HG03565 (cell line): Measurements from ENCODE around the gene MYEF2.

ENCODE experiments used
- ATAC-seq: cut with Tn5 transposase; IDR thresholded peaks from one replicate; pipeline ENCODE4 v1.9.1; 2021; ENCODE audit warnings: mild to moderate bottlenecking, moderate library complexity; ENCODE audit not compliant: unreplicated experiment

Gene MYEF2

DNA sequence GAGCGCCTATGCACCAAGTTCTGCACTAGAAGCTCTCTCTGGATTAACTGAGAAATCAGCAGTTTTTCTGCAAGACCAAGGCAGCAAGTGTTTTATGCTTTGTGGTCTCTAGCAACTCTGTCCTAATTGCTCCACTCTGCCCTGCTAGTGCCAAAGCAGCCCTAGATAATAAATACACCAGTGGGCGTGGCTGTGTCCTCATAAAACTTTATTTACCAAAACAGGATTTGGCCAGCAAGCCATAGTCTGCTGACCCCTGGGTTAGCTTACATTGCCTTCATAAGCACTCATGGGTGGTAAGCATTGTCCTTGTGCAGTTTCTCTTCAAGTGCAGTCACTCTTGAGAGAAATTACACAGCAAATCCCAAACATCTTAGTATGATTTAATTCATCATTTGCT is 88.0 kb downstream of the MYEF2 start:
- ATAC-seq, result no peak

DNA sequence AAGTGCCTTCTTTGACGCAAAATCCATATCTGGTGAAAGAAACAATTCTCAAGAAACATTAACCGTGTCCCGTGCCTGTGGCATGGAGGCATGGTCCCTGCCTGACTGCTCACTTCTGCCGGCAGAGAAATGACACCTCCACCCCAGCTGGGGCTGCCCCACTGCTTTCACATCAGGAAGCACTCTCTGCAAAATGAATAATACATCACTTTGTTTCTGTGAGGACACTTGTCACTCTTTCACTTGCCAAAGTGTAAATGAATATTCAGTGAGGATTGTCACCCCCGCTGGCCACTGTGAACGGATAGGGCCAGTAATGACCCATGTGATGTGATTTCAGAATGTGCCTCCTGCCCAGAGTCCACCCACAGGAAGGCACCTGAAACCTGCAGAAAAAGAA is 88.4 kb downstream of the MYEF2 start:
- ATAC-seq, result no peak

DNA sequence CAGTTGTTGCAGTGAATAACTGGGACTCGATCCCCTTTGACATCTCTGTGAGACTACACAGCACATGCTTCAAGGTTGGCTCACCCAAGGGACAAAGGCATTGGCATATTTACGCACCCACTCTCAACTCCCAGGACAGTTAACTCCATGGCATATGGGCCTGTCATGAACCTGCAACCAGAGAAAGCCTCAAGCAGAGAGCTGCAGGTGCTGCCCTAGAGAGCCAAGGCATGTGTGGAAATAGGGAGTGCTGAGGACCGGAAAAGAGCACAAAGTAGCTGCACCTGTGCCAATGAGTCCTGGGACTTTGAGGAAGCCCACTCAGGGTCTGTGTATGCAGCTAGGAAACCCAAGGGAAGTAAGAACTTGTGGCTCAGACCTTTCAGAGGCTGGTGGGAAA is 90.3 kb downstream of the MYEF2 start:
- ATAC-seq, result no peak

DNA sequence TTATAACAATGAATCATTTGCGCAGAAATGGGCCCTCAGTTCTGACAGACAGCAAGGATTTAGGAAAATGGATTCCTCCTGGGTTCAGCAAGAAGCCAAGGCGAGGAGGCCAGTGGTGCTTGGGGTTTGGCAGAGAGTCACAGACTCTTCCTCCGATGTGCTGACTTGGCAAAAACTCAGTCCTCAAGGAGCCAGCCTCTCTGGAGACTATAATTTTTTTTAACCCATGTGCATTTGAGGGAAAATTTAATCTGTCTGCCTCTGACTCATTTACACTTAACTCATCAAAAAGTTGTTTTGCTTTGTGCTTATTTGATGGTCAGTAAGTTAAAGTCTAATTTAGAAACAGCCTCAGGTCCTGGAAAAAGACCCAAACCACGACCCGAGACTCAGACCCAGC is 91.5 kb downstream of the MYEF2 start:
- no peak for ATAC-seq

DNA sequence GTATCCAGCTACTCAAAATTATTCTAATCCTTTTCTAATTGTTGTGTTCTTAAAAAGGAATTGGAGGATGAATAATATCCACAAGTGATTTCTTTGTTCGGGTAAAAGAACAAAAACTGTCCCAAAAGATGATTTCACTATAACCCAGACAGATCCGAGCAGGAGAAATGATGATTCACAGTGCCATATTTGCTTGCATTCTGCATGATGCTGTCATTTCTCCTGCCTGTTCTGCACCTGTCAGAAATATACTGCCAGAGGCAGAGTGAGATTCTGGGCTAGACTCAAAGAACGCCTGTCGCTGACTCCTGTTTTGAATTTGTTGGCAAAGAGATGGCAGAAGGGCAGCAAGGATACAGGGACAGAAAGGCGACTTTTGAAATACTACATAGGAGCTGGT is 92.0 kb downstream of the MYEF2 start:
- ATAC-seq, result no peak

DNA sequence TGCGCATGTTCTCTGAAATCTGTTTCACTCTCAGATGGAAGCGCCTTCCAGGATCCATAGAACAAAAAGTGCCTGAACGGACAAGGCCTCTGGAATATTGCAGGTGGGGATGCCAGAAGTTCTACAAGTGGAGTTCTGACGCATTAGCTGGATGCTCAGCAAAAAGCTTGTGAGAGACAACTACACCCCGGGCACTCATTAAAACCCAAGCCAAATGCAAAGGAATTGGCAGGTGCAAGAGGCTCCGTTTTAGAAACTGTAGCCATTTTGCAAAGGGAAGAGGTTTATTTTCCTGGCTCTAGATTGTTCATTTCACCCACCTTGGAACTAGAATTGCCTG is 92.5 kb downstream of the MYEF2 start:
- no peak for ATAC-seq

DNA sequence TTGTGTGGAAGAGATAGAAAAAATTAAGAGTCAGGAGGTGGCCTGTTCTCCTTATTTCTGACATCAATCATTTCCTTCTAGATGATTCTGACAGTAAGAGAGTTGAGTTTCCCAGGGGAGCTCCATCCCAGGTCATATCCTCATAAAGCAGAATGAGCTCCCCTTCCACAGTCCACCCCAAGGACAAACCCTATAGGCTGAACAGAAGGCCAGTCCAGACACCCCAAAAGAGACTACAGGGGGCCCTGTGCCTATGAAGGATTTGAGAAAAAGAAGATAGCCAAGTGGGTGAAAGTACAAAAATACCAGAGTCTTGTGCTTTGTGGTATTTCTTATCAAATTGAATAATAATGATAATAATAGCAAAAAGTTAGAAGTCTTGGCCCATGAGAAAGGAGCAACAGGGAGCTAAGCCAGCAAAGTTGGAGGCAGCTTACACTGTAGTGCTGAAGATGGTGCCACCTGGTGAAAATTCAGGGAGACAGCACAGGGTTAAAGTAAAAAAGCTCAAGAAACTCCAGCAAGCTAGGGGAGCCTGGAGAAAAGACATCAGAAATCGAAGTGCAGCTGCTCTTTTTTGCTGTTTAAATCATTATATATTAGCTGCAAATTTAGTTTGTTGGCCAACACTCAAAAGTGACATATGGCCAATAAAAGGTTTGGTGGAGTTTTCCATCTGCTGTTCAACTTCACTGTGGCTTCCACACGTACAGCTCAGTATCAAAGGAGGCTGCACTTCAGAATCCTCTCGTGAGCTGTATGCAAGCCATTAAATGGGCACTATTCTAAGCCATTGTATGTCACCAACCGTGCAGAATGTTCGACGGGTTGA is 93.1 kb downstream of the MYEF2 start:
- peak; percentile 78 for ATAC-seq
